NB4 (cell line): Measurements from ENCODE around the gene GALNT12.

Experiments used
- CTCF ChIP-seq: IDR thresholded peaks from one replicate; pipeline ENCODE4 v1.5.1; 2012; ENCODE audit warnings: low read depth, low read length
- MAX ChIP-seq: IDR thresholded peaks from 2 replicates; pipeline ENCODE4 v1.6.1; 2011; ENCODE audit warnings: low read depth, low read length
- MYC ChIP-seq: IDR thresholded peaks from 2 replicates; pipeline ENCODE4 v1.6.1; 2011; ENCODE audit warnings: low read depth, low read length
- POLR2A ChIP-seq: IDR thresholded peaks from 2 replicates; pipeline ENCODE4 v1.6.1; 2011; ENCODE audit warnings: mild to moderate bottlenecking; ENCODE audit not compliant: insufficient read length; ENCODE audit errors: extremely low read depth

- TF ChIP-seq MAX (no peak), CTCF (no peak), POLR2A (no peak), MYC (no peak)
Measured at GRCh38 chr9:98808411-98808815, 943 bp downstream of the GALNT12 start.
